Memory B cell (primary cell): Measurements from ENCODE around the gene SYT6.
A peak's percentile ranks its signal among the peaks of the same experiment; 100 is the strongest.

Experiments used
- ATAC-seq: fragments of 150-1000 bp; cut with Tn5 transposase; 2 replicates; pipeline ENCODE4 v1.10.0; 2021; ENCODE audit warnings: low read depth, mild to moderate bottlenecking, moderate library complexity
- DNase-seq, 2 donors: peaks; one replicate each; pipeline ENCODE4 v3.0.0; 2022; ENCODE audit warnings: low spot score in 2 of 2
- H3K27ac Mint-ChIP-seq: one replicate; pipeline ENCODE4 v1.8.0; 2022; ENCODE audit warnings: mild to moderate bottlenecking, moderate library complexity, mixed read lengths
- H3K27me3 Mint-ChIP-seq: one replicate; pipeline ENCODE4 v1.8.0; 2022; ENCODE audit warnings: mixed read lengths
- H3K36me3 Mint-ChIP-seq: one replicate; pipeline ENCODE4 v1.8.0; 2022; ENCODE audit warnings: mild to moderate bottlenecking, mixed read lengths
- H3K4me1 Mint-ChIP-seq: one replicate; pipeline ENCODE4 v1.8.0; 2022; ENCODE audit warnings: mixed read lengths
- H3K4me3 Mint-ChIP-seq: one replicate; pipeline ENCODE4 v1.8.0; 2022; ENCODE audit warnings: mild to moderate bottlenecking, moderate library complexity, mixed read lengths
- H3K9me3 Mint-ChIP-seq: one replicate; pipeline ENCODE4 v1.8.0; 2022; ENCODE audit warnings: mixed read lengths

Gene SYT6

DNA sequence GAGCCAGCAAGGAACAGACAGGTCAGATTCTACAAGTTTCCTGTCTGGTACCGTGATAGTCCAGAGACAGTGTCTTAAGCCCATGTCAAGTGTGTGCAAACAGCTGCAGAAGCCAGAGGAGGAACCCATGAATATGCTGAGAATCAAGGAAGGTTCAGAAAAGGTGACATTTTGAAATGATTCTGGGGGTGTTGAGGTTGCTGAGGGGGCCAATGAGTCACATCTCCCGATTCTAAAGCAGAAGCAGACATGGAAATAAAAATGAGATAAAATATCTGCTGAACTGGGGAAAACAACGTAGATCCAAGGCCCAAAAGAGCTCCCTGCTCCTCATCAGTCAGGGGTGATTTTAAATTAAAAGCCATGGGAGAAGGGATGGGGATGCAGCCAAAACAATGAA is 15.8 kb upstream of the SYT6 start:
- no peak overlapping the region for H3K4me3 Mint-ChIP-seq
- no peak for ATAC-seq
- H3K27ac Mint-ChIP-seq = no peak overlapping the region
- H3K4me1 Mint-ChIP-seq = no peaks in the 10 kb centered on the region
- no peak for DNase-seq
- H3K9me3 Mint-ChIP-seq = no peaks in the 10 kb centered on the region
- peaks cover 6% of the 10 kb centered on the region for H3K27me3 Mint-ChIP-seq
- no peaks in the 10 kb centered on the region for H3K36me3 Mint-ChIP-seq

DNA sequence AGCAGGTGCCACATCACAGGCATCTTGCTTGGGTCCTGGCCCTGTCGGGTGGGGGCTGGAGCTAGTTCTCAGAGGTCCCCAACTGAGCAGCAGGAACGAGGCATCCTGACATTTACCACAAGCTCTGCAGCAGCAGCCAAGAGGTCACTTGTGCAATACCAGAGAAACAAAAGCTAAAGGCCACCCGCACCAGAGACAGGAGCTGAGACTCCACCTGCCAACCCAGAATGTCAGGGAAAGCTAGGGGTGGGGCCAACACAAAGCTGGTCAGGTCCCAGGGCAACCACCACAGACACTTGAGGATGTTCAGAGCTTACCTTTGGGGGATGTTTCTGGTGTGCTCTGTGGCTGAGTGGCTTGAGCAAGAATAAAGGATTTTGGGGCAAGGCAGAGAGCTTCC is 13.6 kb upstream of the SYT6 start:
- no peak overlapping the region for H3K4me3 Mint-ChIP-seq
- peaks cover 12% of the 10 kb centered on the region for H3K27me3 Mint-ChIP-seq
- H3K9me3 Mint-ChIP-seq = peaks cover 2% of the 10 kb centered on the region
- H3K36me3 Mint-ChIP-seq = no peaks in the 10 kb centered on the region
- H3K27ac Mint-ChIP-seq = no peak overlapping the region
- no peaks in the 10 kb centered on the region for H3K4me1 Mint-ChIP-seq
- ATAC-seq (no peak), DNase-seq (no peak)

DNA sequence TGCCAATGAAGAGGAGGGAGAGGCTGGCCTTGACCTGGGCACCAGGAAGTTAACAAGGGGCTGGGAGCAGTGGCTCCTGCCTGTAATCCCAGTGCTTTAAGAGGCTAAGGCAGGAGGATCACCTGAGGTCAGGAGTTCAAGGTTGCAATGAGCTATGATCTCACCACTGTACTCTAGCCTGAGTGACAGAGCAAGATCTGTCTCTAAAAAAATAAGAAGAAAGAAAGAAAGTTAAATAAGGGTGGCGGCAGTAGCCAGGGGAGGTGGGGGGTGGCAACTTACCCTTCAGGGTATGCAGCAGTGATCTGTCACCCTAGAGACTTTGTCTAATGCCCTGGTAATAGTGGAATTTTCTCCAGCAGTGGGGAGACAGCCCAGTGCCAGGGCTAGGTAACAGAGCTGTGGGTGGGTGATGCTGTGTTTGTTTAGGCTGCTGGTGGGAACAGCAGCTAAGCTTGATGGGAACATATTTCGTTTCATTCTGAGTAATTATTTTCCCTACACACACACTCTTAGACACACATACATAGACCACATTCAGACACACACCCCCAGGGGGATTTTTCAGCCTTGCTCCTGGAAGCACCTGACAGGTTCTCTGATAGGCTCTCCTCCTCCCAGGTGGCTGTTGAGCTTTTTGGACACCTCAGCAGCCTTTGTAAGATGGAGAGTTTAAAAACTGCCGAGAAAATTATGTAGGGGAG is 11.3 kb upstream of the SYT6 start:
- Mint-ChIP-seq H3K27me3 (peaks cover 20% of the 10 kb centered on the region), H3K27ac (no peak overlapping the region), H3K36me3 (no peaks in the 10 kb centered on the region), H3K4me1 (no peaks in the 10 kb centered on the region), H3K9me3 (peaks cover 2% of the 10 kb centered on the region), H3K4me3 (no peak overlapping the region)
- no peak for DNase-seq
- ATAC-seq = no peak

- no peak for DNase-seq
- no peaks in the 10 kb centered on the region for H3K36me3 Mint-ChIP-seq
- H3K9me3 Mint-ChIP-seq = peaks cover 2% of the 10 kb centered on the region
- H3K27ac Mint-ChIP-seq = no peak overlapping the region
- H3K27me3 Mint-ChIP-seq = peaks cover 31% of the 10 kb centered on the region
- no peak for ATAC-seq
- H3K4me1 Mint-ChIP-seq = no peaks in the 10 kb centered on the region
- H3K4me3 Mint-ChIP-seq = no peak overlapping the region
Observed at GRCh38 chr1:114159941-114160340, 6.3 kb upstream of the SYT6 start.

DNA sequence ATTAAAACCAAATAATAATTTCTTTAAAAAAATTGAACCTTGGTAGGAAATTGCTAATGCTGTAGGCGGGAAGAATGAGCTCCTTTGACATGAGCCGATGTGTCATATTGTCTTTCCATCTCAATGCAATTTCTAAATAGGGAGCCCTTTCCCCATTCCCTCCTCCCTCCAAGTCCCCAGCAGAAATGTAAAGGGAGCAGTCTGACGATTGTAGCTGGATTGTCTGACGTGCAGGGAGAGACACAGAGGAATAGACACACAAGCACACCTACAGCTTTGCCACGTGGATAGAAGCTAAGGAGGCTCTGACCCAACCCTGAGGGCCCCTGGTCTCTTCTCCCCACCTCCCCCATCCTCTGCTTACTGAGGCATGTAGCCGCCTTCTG is 3.6 kb upstream of the SYT6 start:
- H3K9me3 Mint-ChIP-seq = no peaks in the 10 kb centered on the region
- no peaks in the 10 kb centered on the region for H3K36me3 Mint-ChIP-seq
- H3K27ac Mint-ChIP-seq = no peak overlapping the region
- H3K4me1 Mint-ChIP-seq = peaks cover 6% of the 10 kb centered on the region
- DNase-seq (no peak), ATAC-seq (no peak)
- peaks cover 27% of the 10 kb centered on the region for H3K27me3 Mint-ChIP-seq
- no peak overlapping the region for H3K4me3 Mint-ChIP-seq

DNA sequence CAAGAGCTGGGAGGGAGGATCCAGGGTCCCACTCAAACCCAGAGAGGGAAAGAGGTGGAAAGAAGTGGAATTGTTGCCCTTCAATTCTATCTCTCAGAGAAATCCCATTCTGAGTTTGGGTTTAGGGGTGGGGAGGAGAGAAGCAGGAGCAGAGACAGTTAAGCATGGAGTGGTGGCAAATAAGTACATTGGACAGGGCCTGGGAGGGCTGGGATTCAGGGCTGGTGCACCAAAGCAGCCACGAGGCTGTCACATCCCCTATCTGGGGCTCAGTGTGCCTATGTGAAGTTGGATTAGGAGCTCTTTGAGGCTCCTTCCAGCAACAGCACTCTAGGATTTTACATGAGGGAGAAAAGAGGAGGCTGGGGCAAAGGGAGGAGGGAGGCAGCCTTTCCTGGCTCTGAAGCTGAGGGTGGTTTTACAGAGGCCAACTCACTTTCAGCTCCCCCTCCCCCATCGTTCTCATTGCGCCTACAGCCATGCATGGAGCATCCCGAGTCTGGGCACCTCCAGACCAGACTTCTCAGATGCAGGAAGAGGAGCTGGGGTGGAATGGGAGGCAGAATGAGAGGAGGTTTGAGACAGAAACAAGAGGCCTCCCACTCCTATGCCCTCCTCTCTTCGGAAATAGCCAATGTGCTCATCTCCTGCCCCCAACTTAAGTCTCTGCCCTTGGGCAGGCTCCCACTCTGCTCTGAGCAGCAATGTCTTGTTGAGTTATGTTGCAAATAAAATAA is 3.0 kb upstream of the SYT6 start:
- DNase-seq = no peak
- Mint-ChIP-seq H3K27ac (no peak overlapping the region), H3K4me1 (peaks cover 6% of the 10 kb centered on the region), H3K36me3 (no peaks in the 10 kb centered on the region), H3K9me3 (no peaks in the 10 kb centered on the region), H3K4me3 (no peak overlapping the region), H3K27me3 (peaks cover 29% of the 10 kb centered on the region)
- no peak for ATAC-seq

GRCh38 chr1:114155706-114156105 is 2.0 kb upstream of the SYT6 start:
- no peak overlapping the region for H3K27ac Mint-ChIP-seq

DNA sequence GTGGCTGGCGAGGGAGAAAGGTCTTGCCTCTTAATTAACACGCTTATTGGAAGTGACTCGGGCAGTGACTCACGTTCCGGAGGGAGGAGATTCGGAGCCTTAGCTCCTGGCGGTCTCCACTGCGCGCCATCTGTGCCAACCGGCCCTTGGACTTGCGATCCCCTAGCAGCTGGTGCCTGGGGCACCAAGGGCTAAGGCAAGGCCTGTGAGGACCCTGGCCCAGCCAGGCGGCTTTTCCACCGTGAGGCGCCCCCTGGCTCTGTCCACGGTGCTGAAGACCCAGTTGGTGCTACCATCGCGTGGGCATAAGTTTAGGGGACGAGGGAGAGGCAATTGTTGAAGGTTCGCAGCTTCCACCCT is 1.3 kb upstream of the SYT6 start:
- peaks cover 6% of the 10 kb centered on the region for H3K4me1 Mint-ChIP-seq
- DNase-seq (no peak), ATAC-seq (no peak)
- H3K4me3 Mint-ChIP-seq = no peak overlapping the region
- H3K27ac Mint-ChIP-seq = no peak overlapping the region
- H3K36me3 Mint-ChIP-seq = no peaks in the 10 kb centered on the region
- peaks cover 29% of the 10 kb centered on the region for H3K27me3 Mint-ChIP-seq
- H3K9me3 Mint-ChIP-seq = no peaks in the 10 kb centered on the region

More at GRCh38 chr1:114155706-114156105, 2.0 kb upstream of the SYT6 start:
- Mint-ChIP-seq H3K27me3 (peaks cover 29% of the 10 kb centered on the region), H3K36me3 (no peaks in the 10 kb centered on the region), H3K4me3 (no peak overlapping the region), H3K4me1 (peaks cover 6% of the 10 kb centered on the region), H3K9me3 (no peaks in the 10 kb centered on the region)
- DNase-seq (no peak), ATAC-seq (no peak)

DNA sequence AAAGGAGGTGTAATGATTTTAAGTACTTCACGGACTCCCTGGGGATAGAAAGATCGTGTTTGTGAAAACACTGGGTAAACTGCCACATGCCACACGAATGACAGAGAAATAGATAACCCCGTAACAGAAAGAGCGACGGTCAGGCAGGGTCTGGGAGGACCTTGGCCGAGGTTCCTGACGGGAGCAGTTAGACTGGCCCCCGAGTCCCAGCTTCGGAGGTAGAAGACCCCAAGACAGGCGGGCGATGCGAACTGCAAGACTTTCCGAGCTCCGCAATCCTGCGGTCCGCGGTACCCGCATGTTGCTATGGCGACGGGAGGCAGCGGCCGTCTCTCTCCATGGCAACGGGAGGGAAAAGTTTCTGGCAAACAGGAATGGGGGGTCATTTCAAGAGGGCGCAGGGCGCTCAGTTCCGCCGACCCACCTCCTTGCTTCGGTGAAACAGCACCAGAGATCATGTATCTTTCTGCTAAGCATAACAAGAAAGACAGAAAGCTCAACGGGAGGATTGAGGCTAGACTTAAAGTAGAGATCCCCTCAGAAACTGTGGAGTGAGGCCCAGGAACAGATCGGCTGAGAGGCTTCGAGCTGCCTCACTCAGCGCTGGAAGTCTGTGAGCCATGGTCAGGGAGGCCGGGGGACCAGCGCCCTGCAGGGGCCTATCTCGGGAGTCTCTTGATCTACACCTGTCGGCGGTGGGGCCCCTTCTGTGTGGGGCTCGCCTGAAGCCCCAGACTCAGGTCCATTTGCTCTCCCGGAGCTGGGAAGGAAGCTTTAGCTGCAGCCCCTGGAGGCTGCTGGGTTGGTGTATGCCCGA is 685 bp upstream of the SYT6 start:
- ATAC-seq (no peak), DNase-seq (no peak)
- Mint-ChIP-seq H3K4me1 (peaks cover 6% of the 10 kb centered on the region), H3K4me3 (peak overlapping the region; percentile 21), H3K27ac (no peak overlapping the region), H3K27me3 (peaks cover 29% of the 10 kb centered on the region), H3K9me3 (no peaks in the 10 kb centered on the region), H3K36me3 (no peaks in the 10 kb centered on the region)

DNA sequence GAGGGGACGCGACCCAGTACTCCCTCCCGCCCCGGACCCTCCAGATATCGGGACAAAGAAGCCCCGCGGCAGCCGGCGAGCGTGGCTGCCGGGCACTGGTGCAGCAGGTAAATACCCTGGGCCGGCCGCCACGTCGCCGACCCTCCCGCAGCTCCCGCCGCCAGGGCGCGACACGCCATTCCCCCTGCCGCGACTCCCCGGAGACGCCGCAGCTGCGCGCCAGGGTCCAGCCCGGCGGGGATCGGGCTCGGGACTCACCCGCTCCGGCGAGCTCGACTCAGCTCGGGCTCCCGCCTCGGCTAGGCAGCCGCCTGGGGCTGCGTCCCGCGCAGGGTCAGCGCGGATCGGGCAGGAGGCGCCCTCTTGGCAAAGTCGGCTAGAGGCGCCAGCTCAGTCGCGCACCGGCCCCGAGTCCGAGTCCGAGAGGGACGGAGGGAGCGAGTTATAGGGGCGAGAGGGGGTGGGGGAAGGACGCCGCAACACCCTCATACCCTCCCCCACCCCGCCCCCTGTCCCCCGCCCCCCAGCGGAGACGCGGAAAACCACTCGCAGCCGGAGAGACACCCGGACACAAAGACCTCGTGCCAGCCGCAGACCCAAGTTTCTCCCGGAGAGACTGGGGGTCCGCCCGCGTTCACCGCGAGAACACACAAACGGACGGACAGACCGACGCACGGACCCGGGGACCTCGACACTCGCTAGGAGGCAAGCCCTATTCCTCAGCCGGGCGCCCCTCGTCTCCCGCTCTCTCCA is 985 bp downstream of the SYT6 start:
- Mint-ChIP-seq H3K27ac (no peak overlapping the region), H3K4me1 (peaks cover 6% of the 10 kb centered on the region), H3K36me3 (no peaks in the 10 kb centered on the region), H3K27me3 (peaks cover 31% of the 10 kb centered on the region), H3K4me3 (peak overlapping the region; percentile 30), H3K9me3 (no peaks in the 10 kb centered on the region)
- ATAC-seq (no peak), DNase-seq (no peak)

DNA sequence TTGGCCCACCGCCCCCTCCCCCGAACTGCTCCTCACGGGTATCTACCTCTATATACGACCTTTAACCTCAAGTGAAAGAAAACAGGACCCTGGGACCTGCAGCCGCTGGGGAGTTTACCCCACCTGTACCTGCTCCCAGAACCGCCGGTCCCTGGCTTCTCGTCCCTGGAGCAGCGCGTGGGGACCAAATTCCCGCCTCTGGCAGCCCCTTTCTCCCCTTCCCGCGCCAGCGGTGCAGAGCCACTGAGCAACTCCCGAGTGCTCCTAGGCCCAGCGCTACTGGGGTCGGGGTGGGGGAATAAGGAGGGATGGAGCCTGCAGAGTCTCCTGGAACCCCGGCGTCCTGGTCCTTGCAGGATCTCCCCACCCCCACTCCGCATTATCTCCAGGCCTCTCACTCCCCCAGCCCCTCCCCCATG is 1.6 kb downstream of the SYT6 start:
- Mint-ChIP-seq H3K4me1 (peaks cover 6% of the 10 kb centered on the region), H3K4me3 (no peak overlapping the region), H3K9me3 (no peaks in the 10 kb centered on the region), H3K27ac (no peak overlapping the region), H3K27me3 (peaks cover 31% of the 10 kb centered on the region), H3K36me3 (no peaks in the 10 kb centered on the region)
- ATAC-seq (no peak), DNase-seq (no peak)

DNA sequence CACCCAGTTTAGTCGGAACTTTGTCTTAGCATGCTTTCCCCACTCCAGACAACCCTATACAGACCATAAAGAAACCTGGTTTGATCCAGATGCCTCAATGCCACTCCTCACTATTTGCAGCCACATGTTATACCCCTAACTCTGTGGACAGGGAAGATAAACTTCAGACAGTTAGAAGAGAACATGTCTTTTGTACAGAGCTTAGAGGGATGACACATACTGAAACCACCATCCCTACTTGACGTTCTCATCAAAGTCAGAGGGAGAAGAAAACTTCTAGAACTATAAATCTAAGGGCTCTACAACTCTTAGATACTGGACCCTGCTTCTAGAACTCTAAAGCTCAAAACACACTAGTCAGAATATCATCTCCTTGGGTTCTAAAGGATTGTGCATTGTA is 3.7 kb downstream of the SYT6 start:
- H3K4me3 Mint-ChIP-seq = no peak overlapping the region
- no peaks in the 10 kb centered on the region for H3K36me3 Mint-ChIP-seq
- H3K27ac Mint-ChIP-seq = no peak overlapping the region
- no peaks in the 10 kb centered on the region for H3K9me3 Mint-ChIP-seq
- ATAC-seq (no peak), DNase-seq (no peak)
- H3K4me1 Mint-ChIP-seq = peaks cover 6% of the 10 kb centered on the region
- peaks cover 23% of the 10 kb centered on the region for H3K27me3 Mint-ChIP-seq

DNA sequence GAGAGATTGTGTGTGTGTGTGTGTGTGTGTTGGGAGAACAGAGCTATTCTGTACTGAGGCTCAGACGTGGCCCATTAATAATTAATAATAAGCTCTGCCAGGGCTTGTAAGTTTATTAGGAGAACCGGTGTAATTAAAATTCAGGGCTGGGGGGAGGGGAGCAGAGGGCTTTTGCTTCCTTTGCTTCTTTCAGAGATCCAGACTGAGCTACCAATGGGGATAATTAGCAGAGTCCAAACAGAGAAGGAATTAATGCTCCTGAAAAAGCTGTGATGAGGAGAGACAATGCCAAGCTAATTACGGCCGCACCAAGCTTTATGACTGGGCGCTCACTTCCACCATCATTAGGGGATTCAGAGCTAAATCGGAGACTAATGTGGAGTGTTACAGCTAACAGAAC is 4.5 kb downstream of the SYT6 start:
- H3K4me1 Mint-ChIP-seq = peaks cover 3% of the 10 kb centered on the region
- no peak overlapping the region for H3K4me3 Mint-ChIP-seq
- ATAC-seq (no peak), DNase-seq (no peak)
- peaks cover 22% of the 10 kb centered on the region for H3K27me3 Mint-ChIP-seq
- no peaks in the 10 kb centered on the region for H3K9me3 Mint-ChIP-seq
- no peaks in the 10 kb centered on the region for H3K36me3 Mint-ChIP-seq
- H3K27ac Mint-ChIP-seq = no peak overlapping the region
